Choroid plexus epithelial cell (primary cell): ENCODE data around the gene WDR91.

Experiments used
- DNase-seq: peaks from one replicate; pipeline ENCODE4 v3.0.0-alpha.2; 2010; ENCODE audit warnings: low read depth
- H3K4me3 ChIP-seq: 2 replicates; pipeline ENCODE4 v1.5.1; 2011; ENCODE audit warnings: low read depth, mild to moderate bottlenecking, control low read depth, low read length, moderate library complexity
- CTCF ChIP-seq: conservative IDR thresholded peaks from 2 replicates; pipeline ENCODE4 v1.5.1; 2011; ENCODE audit warnings: low read depth, mild to moderate bottlenecking, control low read depth, inconsistent platforms, low read length, moderate library complexity

The WDR91 gene

DNA sequence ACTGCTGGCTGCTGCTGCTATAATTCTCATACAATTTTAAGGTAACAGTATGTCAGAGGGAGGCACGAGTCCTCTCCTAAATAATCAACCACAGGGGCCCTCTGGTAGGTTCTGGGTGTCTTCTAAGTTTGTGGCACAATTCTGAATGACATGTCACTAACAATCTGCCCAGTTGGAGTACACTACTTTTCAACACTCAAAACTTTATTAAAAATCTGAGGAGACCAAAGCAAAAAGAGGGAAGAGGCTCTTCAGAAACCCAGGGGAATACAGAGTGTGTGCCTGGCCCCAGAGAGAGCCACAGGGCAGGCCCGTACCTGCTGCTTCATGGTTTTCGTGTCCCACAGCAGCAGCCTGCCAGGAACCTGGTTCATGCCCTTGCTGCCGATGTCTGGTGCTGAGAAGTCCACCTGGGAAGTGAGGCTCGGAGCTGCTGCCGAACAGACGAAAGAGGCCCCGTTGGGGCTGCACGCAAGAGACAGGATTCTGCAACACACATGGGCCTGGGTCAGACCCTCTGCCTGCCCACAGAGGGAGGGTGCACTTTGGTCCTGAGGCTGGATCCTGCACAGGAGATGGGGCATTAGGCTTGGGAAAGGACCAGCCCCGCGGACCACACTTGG, 18.3 kb downstream of the WDR91 start:
- no peak for TF ChIP-seq CTCF
- DNase-seq, result no peak
- H3K4me3 ChIP-seq, result no peak overlapping the region

DNA sequence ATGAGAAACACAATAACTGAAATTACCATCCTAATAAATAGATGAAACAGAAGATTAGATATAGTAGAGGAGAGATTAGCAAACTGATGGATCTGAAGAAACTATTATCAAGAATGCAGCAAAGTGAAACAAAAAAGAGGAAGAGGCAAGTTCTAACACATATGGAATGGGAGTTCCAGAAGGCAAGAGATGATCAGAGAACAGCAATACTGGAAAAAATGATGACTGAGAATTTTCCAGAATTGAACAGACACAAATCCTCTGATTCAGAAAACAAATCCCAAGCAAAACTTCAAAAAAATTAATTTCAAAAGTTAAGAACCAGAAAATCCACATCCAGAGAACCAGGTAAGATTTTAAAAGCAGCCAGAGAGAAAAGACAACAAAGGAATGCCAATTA, 20.6 kb downstream of the WDR91 start:
- no peak for DNase-seq
- TF ChIP-seq CTCF, result no peak
- H3K4me3 ChIP-seq, result no peak overlapping the region

DNA sequence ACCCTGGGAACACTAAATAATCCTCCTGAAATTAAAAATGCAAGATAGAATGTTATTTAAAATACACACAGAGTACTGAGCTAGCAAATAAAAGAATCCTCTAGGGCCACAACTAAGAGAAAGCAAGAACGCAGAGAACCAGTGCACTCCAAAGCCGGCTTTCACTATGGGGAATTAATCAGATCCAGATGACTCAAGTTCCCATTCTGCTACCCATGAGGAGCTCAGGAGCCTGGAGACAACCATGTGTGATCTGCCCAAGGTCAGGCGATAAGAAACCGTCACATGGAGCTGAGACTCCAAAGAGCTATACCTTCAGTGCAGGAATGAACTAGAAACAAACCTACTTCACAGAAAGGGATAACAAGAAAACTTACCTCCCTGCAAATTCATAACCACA, 21.4 kb downstream of the WDR91 start:
- no peak for TF ChIP-seq CTCF
- peak; percentile 58 for DNase-seq
- no peak overlapping the region for H3K4me3 ChIP-seq

DNA sequence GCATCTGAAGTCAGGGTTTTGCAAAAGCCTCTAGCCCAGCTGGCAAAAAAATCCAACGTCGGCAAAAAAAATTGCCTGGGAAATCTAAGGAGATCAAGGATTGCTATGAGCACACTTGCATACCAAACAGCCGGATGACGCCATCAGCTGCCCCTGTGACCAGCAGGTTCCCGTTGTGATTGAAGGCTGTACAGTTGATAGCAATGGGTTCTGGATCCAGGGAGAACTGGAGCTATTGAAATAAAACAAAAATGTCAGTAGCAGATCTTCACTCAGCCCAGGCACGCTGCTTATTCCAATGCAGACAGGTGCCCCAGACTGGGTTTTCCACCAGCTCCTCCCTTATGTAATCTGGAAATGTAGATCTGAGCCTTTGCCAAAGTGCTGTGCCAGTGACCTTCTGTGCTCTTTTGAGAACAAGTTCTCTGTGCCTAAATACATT, 22.1 kb downstream of the WDR91 start:
- TF ChIP-seq CTCF, result no peak
- DNase-seq, result no peak
- no peak overlapping the region for H3K4me3 ChIP-seq

GRCh38 chr7:135188298-135188984, 22.9 kb downstream of the WDR91 start:
- H3K4me3 ChIP-seq, result no peak overlapping the region
- TF ChIP-seq CTCF, result no peak
- DNase-seq, result no peak

GRCh38 chr7:135186841-135187253, 24.5 kb downstream of the WDR91 start:
- H3K4me3 ChIP-seq, result no peak overlapping the region
- no peak for DNase-seq
- TF ChIP-seq CTCF, result no peak

DNA sequence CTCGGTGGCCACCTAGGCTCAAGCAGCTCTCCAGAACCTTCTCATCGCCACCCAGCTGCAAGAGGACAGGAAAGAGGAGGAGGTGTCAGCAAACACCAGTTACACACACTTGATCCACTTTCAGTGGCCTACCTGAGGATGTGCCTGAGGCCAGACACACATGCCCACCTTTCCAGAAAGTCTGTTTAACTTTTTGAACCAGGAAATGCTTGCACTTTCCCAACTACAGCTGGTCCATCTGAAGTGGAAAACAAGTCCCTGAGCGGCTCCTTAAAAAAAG, 25.1 kb downstream of the WDR91 start:
- H3K4me3 ChIP-seq, result no peak overlapping the region
- no peak for DNase-seq
- no peak for TF ChIP-seq CTCF
